GM18868 (cell line): Measurements from ENCODE around the gene MAP10.

Experiments
- ATAC-seq: cut with Tn5 transposase; IDR thresholded peaks from one replicate; pipeline ENCODE4 v1.9.1; 2021; ENCODE audit warnings: mild to moderate bottlenecking, moderate library complexity; ENCODE audit not compliant: unreplicated experiment

MAP10 gene

GRCh38 chr1:232854798-232855159 lies 49.6 kb downstream of the MAP10 start:
- ATAC-seq = no peak

GRCh38 chr1:232856541-232856940 lies 51.3 kb downstream of the MAP10 start:
- ATAC-seq = no peak
